ENCODE results near the gene TNIK.

Gene TNIK

GRCh38 chr3:171226794-171227193 lies 233.4 kb downstream of the TNIK start:
- DNase-seq (ENCODE audit: low read depth in 3 of 3): no peak

- no peak for DNase-seq (ENCODE audit: low read depth in 3 of 3)
Observed at GRCh38 chr3:171225708-171226107, 234.5 kb downstream of the TNIK start.

- DNase-seq (ENCODE audit: low read depth in 3 of 3): no peak
Observed at GRCh38 chr3:171225165-171225564, 235.0 kb downstream of the TNIK start.

GRCh38 chr3:171223396-171223795 lies 236.8 kb downstream of the TNIK start:
- no peak for DNase-seq (ENCODE audit: low read depth in 3 of 3)

GRCh38 chr3:171222995-171223394 lies 237.2 kb downstream of the TNIK start:
- DNase-seq (ENCODE audit: low read depth in 3 of 3): no peak

GRCh38 chr3:171221597-171221996 lies 238.6 kb downstream of the TNIK start:
- no peak for DNase-seq (ENCODE audit: low read depth in 3 of 3)

- no peak for DNase-seq (ENCODE audit: low read depth in 3 of 3)
Observed at GRCh38 chr3:171221104-171221503, 239.1 kb downstream of the TNIK start.

- DNase-seq (ENCODE audit: low read depth in 3 of 3): no peak
Observed at GRCh38 chr3:171219258-171219657, 240.9 kb downstream of the TNIK start.

- DNase-seq (ENCODE audit: low read depth in 3 of 3): no peak
Observed at GRCh38 chr3:171218069-171218468, 242.1 kb downstream of the TNIK start.

- no peak for DNase-seq (ENCODE audit: low read depth in 3 of 3)
Observed at GRCh38 chr3:171213907-171214306, 246.3 kb downstream of the TNIK start.

GRCh38 chr3:171213178-171213577 lies 247.0 kb downstream of the TNIK start:
- DNase-seq (ENCODE audit: low read depth in 3 of 3): no peak

GRCh38 chr3:171212648-171213047 lies 247.6 kb downstream of the TNIK start:
- no peak for DNase-seq (ENCODE audit: low read depth in 3 of 3)

GRCh38 chr3:171206283-171206682 lies 253.9 kb downstream of the TNIK start:
- no peak for DNase-seq (ENCODE audit: low read depth in 3 of 3)

GRCh38 chr3:171204942-171205341 lies 255.3 kb downstream of the TNIK start:
- DNase-seq (ENCODE audit: low read depth in 3 of 3): no peak

GRCh38 chr3:171201825-171202224 lies 258.4 kb downstream of the TNIK start:
- no peak for DNase-seq (ENCODE audit: low read depth in 3 of 3)

- DNase-seq (ENCODE audit: low read depth in 3 of 3): no peak
Observed at GRCh38 chr3:171200750-171201088, 259.5 kb downstream of the TNIK start.

- no peak for DNase-seq (ENCODE audit: low read depth in 3 of 3)
Observed at GRCh38 chr3:171200052-171200749, 260.0 kb downstream of the TNIK start.

GRCh38 chr3:171199473-171199829 lies 260.8 kb downstream of the TNIK start:
- no peak for DNase-seq (ENCODE audit: low read depth in 3 of 3)

- DNase-seq (ENCODE audit: low read depth in 3 of 3): no peak
Observed at GRCh38 chr3:171198781-171199472, 261.3 kb downstream of the TNIK start.

- DNase-seq (ENCODE audit: low read depth in 3 of 3): no peak
Observed at GRCh38 chr3:171195686-171196085, 264.5 kb downstream of the TNIK start.

- DNase-seq (ENCODE audit: low read depth in 3 of 3): no peak
Observed at GRCh38 chr3:171194965-171195364, 265.2 kb downstream of the TNIK start.

GRCh38 chr3:171193693-171194092 lies 266.5 kb downstream of the TNIK start:
- DNase-seq (ENCODE audit: low read depth in 3 of 3): no peak

- no peak for DNase-seq (ENCODE audit: low read depth in 3 of 3)
Observed at GRCh38 chr3:171192176-171192854, 267.9 kb downstream of the TNIK start.

Measured in stimulated activated CD4-positive, alpha-beta T cell treated with anti-CD3 and anti-CD28 coated beads, TNF-alpha, amount 100 ng/mL, for 48 hours (primary cell).